Sciatic nerve (tissue), 2 donors: Measurements from ENCODE around the gene ATAD3B. TPM values are rescaled to one million over a fixed set of nuclear protein-coding genes. Genes with fewer than 3 reads are reported as not detected.
"Not testable (repeated sequence)": the region's sequence is repeated elsewhere in the genome, so short reads cannot be mapped to it uniquely, and the experiment has no call there.

Experiments
- ATAC-seq: fragments of 200-7000 bp; cut with Tn5 transposase; one replicate; pipeline ENCODE4 v1.9.1; 2020; ENCODE audit warnings: mild to moderate bottlenecking, moderate library complexity
- DNase-seq: peaks from one replicate; pipeline ENCODE4 v3.0.0-alpha.2; 2020; ENCODE audit warnings: low spot score
- intact Hi-C: fragments of 100-400 bp; cut with DNase I; formaldehyde crosslinking; loops from one replicate; pipeline ENCODE4 v1.14.2; 2022
- total RNA-seq: library from RNA; stranded (reverse); fragmentation: NEBNext Ultra II Directional; extraction: Animal tissue kit (Norgen Biotek cat#: 25700); gene quantifications from one replicate; pipeline ENCODE4 v1.2.1, GENCODE V29; 2021
- donor health status: DM: no; HTN: no; CAD: no.
- donor health status: DM: no; HTN: no; CAD: no.

The ATAD3B gene
- total RNA-seq, 1 donor from 2014 or later: 28.6 TPM

GRCh38 chr1:1442069-1442770, 29.3 kb upstream of the ATAD3B start:
- DNase-seq (no peak), ATAC-seq (no peak)
- intact Hi-C loops: no loop called here

GRCh38 chr1:1446631-1447030, 24.9 kb upstream of the ATAD3B start:
- ATAC-seq, DNase-seq, intact Hi-C loops: not testable (repeated sequence)

- DNase-seq: no peak
- intact Hi-C loops: no loop called here
- no peak for ATAC-seq
Observed at GRCh38 chr1:1449099-1449739, 22.3 kb upstream of the ATAD3B start, which contains the start of gene ATAD3C. Gene ATAD3C (plus strand): TSS chr1:1449689. CDS start chr1:1450684, 995 bp downstream.

DNA sequence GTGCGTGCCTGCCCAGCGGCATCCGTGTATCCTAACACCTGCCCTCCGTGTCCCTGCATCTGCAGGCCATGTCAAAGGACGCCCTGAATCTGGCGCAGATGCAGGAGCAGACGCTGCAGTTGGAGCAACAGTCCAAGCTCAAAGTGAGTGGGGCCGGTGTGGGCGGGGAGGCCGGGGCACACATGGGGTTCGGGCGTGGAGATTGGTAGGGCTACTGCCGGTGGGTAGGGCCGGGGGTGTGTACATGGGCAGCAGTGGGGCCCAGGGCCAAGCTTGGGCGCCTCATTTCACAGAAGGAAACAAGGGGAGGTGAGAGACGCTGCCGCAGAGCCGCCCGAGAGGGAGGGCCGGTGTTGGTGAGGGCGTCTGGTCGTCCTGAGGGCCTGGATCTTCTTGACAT, 20.9 kb upstream of the ATAD3B start:
- ATAC-seq, DNase-seq, intact Hi-C loops: not testable (repeated sequence)

DNA sequence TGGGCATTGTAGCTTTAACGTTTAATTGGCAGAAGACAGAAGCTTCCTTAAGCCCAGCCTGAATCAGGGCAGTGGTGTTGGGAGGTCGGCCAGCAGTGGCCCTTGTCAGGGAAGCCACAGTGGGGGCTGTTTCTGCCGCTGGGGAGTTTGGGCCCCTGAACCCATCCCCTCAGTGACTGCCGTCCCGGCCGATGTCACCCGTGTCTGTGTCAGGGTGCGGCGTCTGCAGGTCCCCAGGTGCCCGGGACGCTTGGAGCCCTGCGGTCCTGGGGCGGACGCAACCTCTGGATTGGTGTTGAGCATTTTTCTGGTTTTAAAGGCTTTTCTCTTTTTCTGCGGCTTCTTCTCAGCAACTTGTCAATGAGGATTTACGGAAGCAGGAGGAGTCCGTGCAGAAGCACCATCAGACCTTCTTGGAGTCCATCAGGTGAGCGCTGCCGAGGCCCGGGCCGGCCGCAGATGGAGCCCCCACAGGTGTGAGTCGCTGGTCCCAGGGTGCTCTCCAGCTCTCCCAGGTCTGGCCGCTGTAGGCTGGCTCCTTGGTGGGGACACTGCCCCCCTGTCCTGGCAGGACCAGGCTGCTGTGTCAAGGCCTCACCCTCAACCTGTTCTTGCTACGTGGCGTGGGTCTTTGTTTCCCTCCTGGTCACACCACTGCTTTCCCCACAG, 19.7 kb upstream of the ATAD3B start:
- DNase-seq (no peak), ATAC-seq (no peak)
- intact Hi-C loops: no loop called here

GRCh38 chr1:1452365-1452739, 19.2 kb upstream of the ATAD3B start:
- ATAC-seq, DNase-seq, intact Hi-C loops: not testable (repeated sequence)

- ATAC-seq: no peak
- intact Hi-C loops: no loop called here
- no peak for DNase-seq
Observed at GRCh38 chr1:1452882-1453281, 18.7 kb upstream of the ATAD3B start.

GRCh38 chr1:1454286-1455056, 17.1 kb upstream of the ATAD3B start:
- DNase-seq, ATAC-seq, intact Hi-C loops: not testable (repeated sequence)

GRCh38 chr1:1455366-1455884, 16.1 kb upstream of the ATAD3B start:
- intact Hi-C loops: no loop called here
- DNase-seq (no peak), ATAC-seq (no peak)

- DNase-seq, ATAC-seq, intact Hi-C loops: not testable (repeated sequence)
Observed at GRCh38 chr1:1455934-1456333, 15.6 kb upstream of the ATAD3B start.

DNA sequence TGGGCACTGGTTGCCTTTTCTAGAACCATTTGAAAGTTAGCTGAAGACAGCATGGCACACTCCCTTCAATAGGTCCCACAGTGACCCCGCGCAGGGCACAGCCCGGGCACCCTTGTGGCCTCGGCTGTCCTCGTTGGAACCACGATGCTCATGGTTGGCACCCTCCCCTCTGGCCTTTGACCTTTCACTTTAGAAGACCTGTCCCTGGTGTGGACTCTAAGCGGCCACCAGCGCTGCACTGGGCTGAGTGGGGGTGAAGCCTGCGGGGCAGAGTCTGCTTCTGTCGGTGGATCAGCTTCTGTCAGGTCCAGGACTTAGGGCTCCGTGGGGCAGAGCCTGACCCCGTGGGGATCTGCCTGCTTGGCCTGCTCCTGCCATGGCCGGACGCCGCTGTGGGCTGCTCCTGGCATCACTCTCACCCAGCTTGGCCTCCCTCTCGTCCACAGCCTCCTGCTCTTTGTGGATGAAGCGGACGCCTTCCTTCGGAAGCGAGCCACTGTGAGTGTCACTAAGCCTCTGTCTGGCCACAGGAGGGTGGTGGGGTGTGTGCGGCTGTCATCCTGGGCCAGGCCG, 14.8 kb upstream of the ATAD3B start:
- DNase-seq, intact Hi-C loops, ATAC-seq: not testable (repeated sequence)

GRCh38 chr1:1459156-1459555, 12.4 kb upstream of the ATAD3B start:
- intact Hi-C loops, DNase-seq, ATAC-seq: not testable (repeated sequence)

- intact Hi-C loops, ATAC-seq, DNase-seq: not testable (repeated sequence)
Observed at GRCh38 chr1:1459711-1460110, 11.9 kb upstream of the ATAD3B start.

DNA sequence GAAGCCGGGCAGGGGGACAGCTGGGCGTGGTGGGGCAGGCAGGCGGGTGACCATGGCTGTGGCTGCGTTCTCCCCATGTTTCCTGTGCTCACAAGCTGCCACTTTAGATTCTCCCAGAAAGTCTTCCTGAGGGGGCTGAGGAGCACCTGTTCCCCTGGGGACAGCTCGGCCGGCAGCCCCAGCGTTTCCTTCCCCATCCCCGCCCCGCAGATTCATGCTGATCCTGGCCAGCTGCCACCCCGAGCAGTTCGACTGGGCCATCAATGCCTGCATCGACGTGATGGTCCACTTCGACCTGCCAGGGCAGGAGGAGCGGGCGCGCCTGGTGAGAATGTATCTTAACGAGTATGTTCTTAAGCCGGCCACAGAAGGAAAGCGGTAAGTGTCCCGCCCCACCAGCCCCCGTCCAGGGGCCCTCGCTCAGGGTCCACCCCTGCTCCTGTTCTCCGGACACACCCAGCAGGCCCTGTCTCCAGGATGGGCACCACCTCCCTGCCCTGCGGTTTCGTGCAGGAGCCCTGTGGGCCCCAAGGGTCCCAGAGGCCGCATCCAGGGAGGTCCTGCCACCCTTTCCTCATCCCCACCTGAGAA, 10.9 kb upstream of the ATAD3B start:
- ATAC-seq: no peak
- intact Hi-C loops: no loop called here
- no peak for DNase-seq

GRCh38 chr1:1461721-1462317, 9.7 kb upstream of the ATAD3B start:
- ATAC-seq (no peak), DNase-seq (no peak)
- intact Hi-C loops: no loop called here

DNA sequence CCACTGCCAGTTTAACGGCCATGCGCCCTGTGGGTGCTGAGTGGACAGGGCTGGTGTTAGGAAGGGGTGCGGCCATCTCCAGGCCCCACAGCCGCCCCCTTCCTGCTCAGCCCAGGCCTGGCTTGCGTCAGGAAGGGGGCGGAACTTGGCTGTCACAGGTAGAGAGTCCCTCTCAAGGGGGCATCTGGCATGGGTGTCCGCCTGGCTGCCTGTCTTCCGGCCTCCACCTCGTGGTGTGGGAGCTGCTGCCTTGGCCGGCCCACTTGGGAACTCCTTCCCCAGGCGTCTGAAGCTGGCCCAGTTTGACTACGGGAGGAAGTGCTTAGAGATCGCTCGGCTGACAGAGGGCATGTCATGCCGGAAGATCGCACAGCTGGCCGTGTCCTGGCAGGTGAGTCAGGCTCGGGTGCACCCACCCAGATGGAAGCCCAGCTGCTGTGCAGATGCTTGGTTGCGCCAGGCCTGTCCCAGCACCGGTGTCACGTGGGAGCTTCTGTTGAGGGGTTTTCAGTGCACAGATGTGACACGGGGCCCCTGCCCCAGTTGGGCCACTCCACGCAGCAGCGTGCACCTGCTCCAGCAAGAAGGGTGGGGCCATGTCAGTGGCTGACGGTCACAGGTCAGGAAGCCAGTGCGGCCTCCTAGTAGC, 9.1 kb upstream of the ATAD3B start:
- ATAC-seq (peak; percentile 9), DNase-seq (no peak)
- intact Hi-C loops: no loop called here

GRCh38 chr1:1463312-1463711, 8.3 kb upstream of the ATAD3B start:
- intact Hi-C loops: no loop called here
- ATAC-seq (no peak), DNase-seq (no peak)
